ENCODE data around the gene RRP1.

RRP1 gene

GRCh38 chr21:43789276-43790009, at the start of gene RRP1:
Gene RRP1 (plus strand): TSS chr21:43789577. CDS start chr21:43789630, 53 bp downstream.
- DNase-seq, result peak; percentile 77 to 95

GRCh38 chr21:43739621-43740435, 49.5 kb upstream of the RRP1 start:
- no peak for DNase-seq

- DNase-seq, result no peak
Measured at GRCh38 chr21:43740497-43741156, 48.8 kb upstream of the RRP1 start.

- DNase-seq, result no peak
Measured at GRCh38 chr21:43741423-43742096, 47.8 kb upstream of the RRP1 start.

- DNase-seq, result no peak
Measured at GRCh38 chr21:43743947-43744346, 45.4 kb upstream of the RRP1 start.

- DNase-seq, result no peak
Measured at GRCh38 chr21:43744725-43745124, 44.7 kb upstream of the RRP1 start.

GRCh38 chr21:43745772-43746517, 43.4 kb upstream of the RRP1 start:
- no peak for DNase-seq

- no peak for DNase-seq
Measured at GRCh38 chr21:43748622-43749021, 40.8 kb upstream of the RRP1 start.

GRCh38 chr21:43749651-43750262, 39.6 kb upstream of the RRP1 start:
- DNase-seq, result no peak

- no peak for DNase-seq
Measured at GRCh38 chr21:43750339-43751033, 38.9 kb upstream of the RRP1 start.

GRCh38 chr21:43751955-43752591, 37.3 kb upstream of the RRP1 start:
- DNase-seq, result no peak

GRCh38 chr21:43752758-43753438, 36.5 kb upstream of the RRP1 start:
- no peak for DNase-seq

GRCh38 chr21:43753439-43753799, 36.0 kb upstream of the RRP1 start:
- no peak for DNase-seq

- DNase-seq, result no peak
Measured at GRCh38 chr21:43754948-43755781, 34.2 kb upstream of the RRP1 start.

GRCh38 chr21:43755820-43756594, 33.4 kb upstream of the RRP1 start:
- no peak for DNase-seq

- DNase-seq, result no peak
Measured at GRCh38 chr21:43757601-43758000, 31.8 kb upstream of the RRP1 start.

GRCh38 chr21:43758111-43758641, 31.2 kb upstream of the RRP1 start:
- DNase-seq, result no peak

GRCh38 chr21:43758811-43759210, 30.6 kb upstream of the RRP1 start:
- no peak for DNase-seq
